ENCODE results near the gene HERC4.

DNA sequence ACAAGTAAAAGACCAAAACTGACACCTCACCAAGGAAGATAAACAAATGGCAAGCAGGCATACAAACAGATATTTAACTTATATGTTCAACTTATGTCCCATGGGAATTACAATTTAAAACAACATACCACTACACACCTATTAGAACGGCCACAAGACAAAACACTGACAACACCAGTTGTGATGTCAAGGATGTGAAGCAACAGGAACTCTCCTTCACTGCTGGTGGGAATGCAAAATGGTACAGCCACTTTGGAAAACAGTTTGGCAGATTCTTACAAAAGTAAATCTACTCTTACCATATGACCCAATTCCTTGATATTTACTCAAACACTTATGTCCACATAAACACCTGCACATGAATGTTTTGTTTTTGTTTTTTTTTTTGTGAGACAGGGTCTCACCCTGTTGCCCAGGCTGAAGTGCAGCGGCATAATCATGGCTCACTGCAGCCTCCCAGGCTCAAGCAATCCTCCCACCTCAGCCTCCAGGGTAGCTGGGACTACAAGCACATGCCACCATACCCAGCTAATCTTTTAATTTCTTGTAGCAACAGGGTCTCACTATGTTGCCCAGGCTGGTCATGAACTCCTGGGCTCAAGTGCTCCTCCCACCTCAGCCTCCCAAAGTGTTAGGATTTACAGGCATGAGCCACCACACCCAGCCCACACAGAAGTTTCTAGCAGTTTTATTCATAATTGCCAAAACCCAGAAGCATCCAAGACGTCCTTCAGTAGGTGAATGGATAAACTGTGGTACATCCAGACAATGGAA, 27.3 kb downstream of the HERC4 start:
- TF ChIP-seq ARNT (IDR thresholded peaks at IDR 0.05) (no peak), ELF4 (IDR thresholded peaks at IDR 0.05) (no peak)

Measured in HEK293T (cell line).